Omental fat pad (tissue), 4 donors: Measurements from ENCODE around the gene GRIK3. TPM values are rescaled to one million over a fixed set of nuclear protein-coding genes. Genes with fewer than 3 reads are reported as not detected.

Experiments
- ATAC-seq: fragments of 150-250 bp; one replicate; pipeline ENCODE4 v1.9.1; 2016; ENCODE audit warnings: mild to moderate bottlenecking, moderate library complexity; ENCODE audit not compliant: low FRiP score
- DNase-seq: peaks from one replicate; pipeline ENCODE4 v3.0.0-alpha.2; 2019; ENCODE audit warnings: low spot score
- CTCF ChIP-seq, 3 donors: fragments of 450-650 bp; IDR thresholded peaks; one replicate each; pipeline ENCODE4 v1.5.1; 2016 to 2017; ENCODE audit warnings: antibody characterized with exemption in 3 of 3, mild to moderate bottlenecking in 3 of 3, moderate library complexity in 2 of 3
- total RNA-seq, 4 donors: library from RNA; depleted of rRNA; stranded (reverse); fragments of >200 nt; gene quantifications; one replicate each; pipeline ENCODE4 v1.1.0, GENCODE V29; 2016

The GRIK3 gene
- total RNA-seq, 4 donors from 2014 or later: 0.09 to 0.79 TPM; not detected in 2

- DNase-seq (no peak), ATAC-seq (no peak)
- no peak for TF ChIP-seq CTCF (IDR thresholded peaks at IDR 0.05)
These were observed 204.4 kb downstream of the GRIK3 start for GRCh38 chr1:36829961-36830360.

- DNase-seq (no peak), ATAC-seq (no peak)
- no peak for TF ChIP-seq CTCF (IDR thresholded peaks at IDR 0.05)
These were observed 205.2 kb downstream of the GRIK3 start for GRCh38 chr1:36829066-36829465.

GRCh38 chr1:36825226-36825625 lies 209.1 kb downstream of the GRIK3 start:
- DNase-seq: no peak
- TF ChIP-seq CTCF (IDR thresholded peaks at IDR 0.05): no peak
- ATAC-seq: no peak

GRCh38 chr1:36824390-36824861 lies 209.9 kb downstream of the GRIK3 start:
- DNase-seq: no peak
- TF ChIP-seq CTCF (IDR thresholded peaks at IDR 0.05): no peak
- ATAC-seq: no peak

GRCh38 chr1:36822648-36823047 lies 211.7 kb downstream of the GRIK3 start:
- ATAC-seq: no peak
- TF ChIP-seq CTCF (IDR thresholded peaks at IDR 0.05): no peak
- no peak for DNase-seq

GRCh38 chr1:36821386-36821785 lies 212.9 kb downstream of the GRIK3 start:
- no peak for DNase-seq
- TF ChIP-seq CTCF (IDR thresholded peaks at IDR 0.05): no peak
- no peak for ATAC-seq

GRCh38 chr1:36818771-36819170 lies 215.5 kb downstream of the GRIK3 start:
- ATAC-seq (no peak), DNase-seq (no peak)
- TF ChIP-seq CTCF (IDR thresholded peaks at IDR 0.05): no peak
